OCI-LY3 (cell line): ENCODE data around the gene ABCC9.

Experiments used
- H2AFZ ChIP-seq: fragments of 200-600, 300-600 bp; shearing (Covaris generic); 2 replicates; pipeline ENCODE4 v1.6.0; 2014; ENCODE audit warnings: antibody characterized with exemption, low read depth, low read length
- H3K27ac ChIP-seq: fragments of 200-600, 300-600 bp; sonication (generic); 2 replicates; pipeline ENCODE4 v1.5.1; 2014; ENCODE audit warnings: mild to moderate bottlenecking, low read length, moderate library complexity, mixed read lengths
- H3K27me3 ChIP-seq: fragments of 200-600, 300-600 bp; sonication (generic); 2 replicates; pipeline ENCODE4 v1.6.1; 2014; ENCODE audit warnings: low read depth, low read length, mixed read lengths
- H3K36me3 ChIP-seq: fragments of 200-600, 300-600 bp; sonication (generic); replicated peaks from 2 replicates; pipeline ENCODE3; 2014; ENCODE audit warnings: low read depth, low read length, mixed read lengths
- H3K4me1 ChIP-seq: fragments of 300-600, 200-600 bp; sonication (generic); 2 replicates; pipeline ENCODE4 v1.6.1; 2014; ENCODE audit warnings: low read length, mixed read lengths
- H3K4me2 ChIP-seq: fragments of 200-600, 300-600 bp; sonication (generic); 2 replicates; pipeline ENCODE4 v1.6.1; 2014; ENCODE audit warnings: low read length, mixed read lengths
- H3K4me3 ChIP-seq: fragments of 300-600, 200-600 bp; sonication (generic); 2 replicates; pipeline ENCODE4 v1.5.1; 2014; ENCODE audit warnings: antibody characterized with exemption, mild to moderate bottlenecking, low read length, moderate library complexity
- H3K79me2 ChIP-seq: fragments of 300-600, 200-600 bp; shearing (Covaris generic); 2 replicates; pipeline ENCODE4 v1.6.1; 2014; ENCODE audit warnings: mild to moderate bottlenecking, low read length, mixed read lengths
- H3K9ac ChIP-seq: fragments of 300-600, 200-600 bp; shearing (Covaris generic); 2 replicates; pipeline ENCODE4 v1.6.0; 2014; ENCODE audit warnings: mild to moderate bottlenecking, low read length, moderate library complexity
- H3K9me3 ChIP-seq: fragments of 200-600, 300-600 bp; shearing (Covaris generic); 2 replicates; pipeline ENCODE4 v1.6.1; 2014; ENCODE audit warnings: low read length, mixed read lengths; ENCODE audit not compliant: insufficient read depth
- H4K20me1 ChIP-seq: fragments of 200-600, 300-600 bp; sonication (generic); 2 replicates; pipeline ENCODE4 v1.6.1; 2016; ENCODE audit warnings: low read length, mixed read lengths; ENCODE audit not compliant: insufficient read depth
- EZH2phosphoT487 ChIP-seq: fragments of 200-600 bp; shearing (Covaris generic); IDR thresholded peaks from 2 replicates; pipeline ENCODE4 v1.6.1; 2018; ENCODE audit warnings: antibody characterized with exemption, mixed run types, low read depth
- TF ChIP-seq, protein P1 (sequence below): fragments of 200-600, 300-600 bp; sonication (generic); IDR thresholded peaks from 2 replicates; pipeline ENCODE4 v1.5.1; 2014; ENCODE audit warnings: antibody characterized with exemption, low read length, low read depth

The ABCC9 gene

DNA sequence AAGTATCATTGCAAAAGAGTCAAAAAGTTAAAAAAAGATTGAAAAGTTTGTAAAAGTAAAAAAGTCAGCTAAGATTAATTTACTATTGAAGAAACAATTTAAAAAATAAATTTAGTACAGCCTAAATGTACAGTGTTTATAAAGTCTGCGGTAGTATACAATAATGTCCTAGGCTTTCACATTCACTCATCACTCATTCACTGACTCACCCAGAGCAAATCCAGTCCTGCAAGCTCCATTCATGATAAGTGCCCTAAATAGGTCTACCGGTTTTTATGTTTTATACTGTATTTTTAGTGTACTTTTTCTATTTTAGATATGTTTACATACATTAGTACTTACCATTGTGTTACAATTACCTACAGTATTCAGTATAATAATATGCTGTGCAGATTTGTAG lies 43.9 kb upstream of the ABCC9 start:
- Histone ChIP-seq H3K4me1 (no peaks in the 10 kb centered on the region), H3K79me2 (no peaks in the 10 kb centered on the region)

GRCh38 chr12:21984375-21984774 lies 43.1 kb upstream of the ABCC9 start:
- Histone ChIP-seq H3K4me2 (no peak overlapping the region), H3K9ac (no peak overlapping the region), H3K4me3 (no peak overlapping the region), H2AFZ (no peak overlapping the region), H3K27ac (no peak overlapping the region), H3K36me3 (no peaks in the 10 kb centered on the region), H3K9me3 (no peaks in the 10 kb centered on the region), H3K4me1 (no peaks in the 10 kb centered on the region), H4K20me1 (no peaks in the 10 kb centered on the region), H3K27me3 (peaks cover 7% of the 10 kb centered on the region; the same call in 1 of the 2 replicates), H3K79me2 (no peaks in the 10 kb centered on the region)
- TF ChIP-seq, protein P1, sequence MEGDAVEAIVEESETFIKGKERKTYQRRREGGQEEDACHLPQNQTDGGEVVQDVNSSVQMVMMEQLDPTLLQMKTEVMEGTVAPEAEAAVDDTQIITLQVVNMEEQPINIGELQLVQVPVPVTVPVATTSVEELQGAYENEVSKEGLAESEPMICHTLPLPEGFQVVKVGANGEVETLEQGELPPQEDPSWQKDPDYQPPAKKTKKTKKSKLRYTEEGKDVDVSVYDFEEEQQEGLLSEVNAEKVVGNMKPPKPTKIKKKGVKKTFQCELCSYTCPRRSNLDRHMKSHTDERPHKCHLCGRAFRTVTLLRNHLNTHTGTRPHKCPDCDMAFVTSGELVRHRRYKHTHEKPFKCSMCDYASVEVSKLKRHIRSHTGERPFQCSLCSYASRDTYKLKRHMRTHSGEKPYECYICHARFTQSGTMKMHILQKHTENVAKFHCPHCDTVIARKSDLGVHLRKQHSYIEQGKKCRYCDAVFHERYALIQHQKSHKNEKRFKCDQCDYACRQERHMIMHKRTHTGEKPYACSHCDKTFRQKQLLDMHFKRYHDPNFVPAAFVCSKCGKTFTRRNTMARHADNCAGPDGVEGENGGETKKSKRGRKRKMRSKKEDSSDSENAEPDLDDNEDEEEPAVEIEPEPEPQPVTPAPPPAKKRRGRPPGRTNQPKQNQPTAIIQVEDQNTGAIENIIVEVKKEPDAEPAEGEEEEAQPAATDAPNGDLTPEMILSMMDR = no peak
- no peak for TF ChIP-seq EZH2phosphoT487

More for the DNA sequence above, 43.9 kb upstream of the ABCC9 start:
- H4K20me1 ChIP-seq = no peaks in the 10 kb centered on the region
- no peaks in the 10 kb centered on the region for H3K36me3 ChIP-seq
- no peak overlapping the region for H3K9ac ChIP-seq
- H3K27ac ChIP-seq = no peak overlapping the region
- no peaks in the 10 kb centered on the region for H3K9me3 ChIP-seq
- H3K4me3 ChIP-seq = no peak overlapping the region
- no peak overlapping the region for H2AFZ ChIP-seq
- peaks cover 7% of the 10 kb centered on the region; the same call in 1 of the 2 replicates for H3K27me3 ChIP-seq
- no peak overlapping the region for H3K4me2 ChIP-seq
- TF ChIP-seq, protein P1 = no peak
- no peak for TF ChIP-seq EZH2phosphoT487

- Histone ChIP-seq H4K20me1 (no peaks in the 10 kb centered on the region), H3K27me3 (peaks cover 6% of the 10 kb centered on the region; the same call in 1 of the 2 replicates), H3K27ac (no peak overlapping the region), H3K9me3 (no peaks in the 10 kb centered on the region), H3K4me3 (no peak overlapping the region), H2AFZ (no peak overlapping the region), H3K9ac (no peak overlapping the region), H3K4me1 (no peaks in the 10 kb centered on the region), H3K79me2 (no peaks in the 10 kb centered on the region), H3K36me3 (no peaks in the 10 kb centered on the region), H3K4me2 (no peak overlapping the region)
- TF ChIP-seq, protein P1 = no peak
- no peak for TF ChIP-seq EZH2phosphoT487
Measured at GRCh38 chr12:21983095-21983494, 41.9 kb upstream of the ABCC9 start.

GRCh38 chr12:21980544-21980943 lies 39.3 kb upstream of the ABCC9 start:
- Histone ChIP-seq H3K79me2 (no peaks in the 10 kb centered on the region), H3K4me2 (no peak overlapping the region), H3K36me3 (no peaks in the 10 kb centered on the region), H4K20me1 (no peaks in the 10 kb centered on the region), H3K27ac (no peak overlapping the region), H3K9me3 (no peaks in the 10 kb centered on the region), H3K9ac (no peak overlapping the region), H2AFZ (no peak overlapping the region), H3K4me1 (no peaks in the 10 kb centered on the region), H3K4me3 (no peak overlapping the region), H3K27me3 (no peaks in the 10 kb centered on the region)
- TF ChIP-seq, protein P1 = no peak
- no peak for TF ChIP-seq EZH2phosphoT487
